K562 (cell line): ENCODE data around the gene CDK4. TPM values are rescaled to one million over a fixed set of nuclear protein-coding genes. Genes with fewer than 3 reads are reported as not detected.

Source experiments
- ATAC-seq: fragments of 200-7000 bp; cut with Tn5 transposase; 3 replicates; pipeline ENCODE4 v1.9.1; 2020; ENCODE audit warnings: moderate library complexity
- BruUV-seq: library from RNA; stranded (reverse); fragments of 400-500 nt; replicated peaks from 2 replicates; lab custom pipeline; 2021; lab: Mats Ljungman, UMichigan
- CTCF ChIA-PET: fragments of 300-600 bp; formaldehyde crosslinking; extraction: SDS; loops from one replicate; lab custom pipeline; 2021; ENCODE audit warnings: low intra/inter-chr PET ratio; lab: Yijun Ruan, JAX
- POLR2A ChIA-PET: fragments of 300-600, 350-650 bp; sonication (Branson Sonifier 250); formaldehyde crosslinking; extraction: SDS; loops from one replicate; lab custom pipeline; 2021; ENCODE audit warnings: antibody characterized with exemption, inconsistent platforms; lab: Yijun Ruan, JAX
- DNase-seq, 4 experiments: peaks; one replicate each; pipeline versions ENCODE4 v3.0.0 to v3.0.0-alpha.2; 2011 to 2018; ENCODE audit warnings: low spot score in 3 of 4, mixed read lengths in 3 of 4; ENCODE audit errors: extremely low read depth in 1 of 4
- FAIRE-seq: peaks from 2 replicates; lab custom pipeline; 2011; peaks lifted over from hg19 to GRCh38; lab: Jason Lieb, UNC
- H2AFZ ChIP-seq: 2 replicates; pipeline ENCODE4 v1.6.0; 2011; ENCODE audit warnings: low read depth, low read length, control low read depth, inconsistent platforms
- H3K27ac ChIP-seq: fragments of 200-600 bp; 3 replicates; pipeline ENCODE4 v1.8.0; 2011; ENCODE audit warnings: low read depth, mild to moderate bottlenecking, control low read depth, inconsistent platforms, low read length, moderate library complexity, mixed read lengths; ENCODE audit errors: extremely low read depth
- H3K27me3 ChIP-seq, 2 experiments: fragments of 300-600 bp in 1 of 2; 2 replicates in 1 of 2; 3 replicates in 1 of 2; pipeline versions ENCODE4 v1.6.0 to v1.8.0; 2011; ENCODE audit warnings: inconsistent platforms in 2 of 2, low read length in 2 of 2, mild to moderate bottlenecking in 1 of 2, mixed read lengths in 1 of 2, moderate library complexity in 1 of 2; ENCODE audit not compliant: control insufficient read depth in 2 of 2, insufficient read depth in 2 of 2
- H3K36me3 ChIP-seq: fragments of 300-600 bp; 3 replicates; pipeline ENCODE4 v1.8.0; 2011; ENCODE audit warnings: mild to moderate bottlenecking, low read length, inconsistent platforms; ENCODE audit not compliant: control insufficient read depth, insufficient read depth
- H3K4me1 ChIP-seq, 2 experiments: fragments of 200-600 bp in 1 of 2; replicated peaks in 1 of 2; 2 replicates in 1 of 2; 3 replicates in 1 of 2; pipeline versions ENCODE4 v1.5.1 to v1.8.0; 2011; ENCODE audit warnings: inconsistent platforms in 2 of 2, low read length in 2 of 2, mild to moderate bottlenecking in 1 of 2, mixed read lengths in 1 of 2, moderate library complexity in 1 of 2; ENCODE audit not compliant: control insufficient read depth in 2 of 2, insufficient read depth in 2 of 2
- H3K4me2 ChIP-seq: 2 replicates; pipeline ENCODE4 v1.6.1; 2011; ENCODE audit warnings: low read length, control low read depth, inconsistent platforms, mixed read lengths; ENCODE audit not compliant: insufficient read depth
- H3K4me3 ChIP-seq: fragments of 200-600 bp; sonication (generic), shearing (Covaris generic); 2 replicates; pipeline ENCODE4 v1.5.1; 2016; ENCODE audit warnings: control low read depth, inconsistent platforms
- H3K79me2 ChIP-seq: fragments of 200-600 bp; 3 replicates; pipeline ENCODE4 v1.8.0; 2011; ENCODE audit warnings: low read length, inconsistent platforms; ENCODE audit not compliant: control insufficient read depth, insufficient read depth
- H3K9ac ChIP-seq, 2 experiments: 2 replicates each; pipeline versions ENCODE4 v1.6.0 to v1.6.1; 2011; ENCODE audit warnings: low read depth in 2 of 2, low read length in 2 of 2, control low read depth in 1 of 2, inconsistent platforms in 1 of 2, mild to moderate bottlenecking in 1 of 2, mixed read lengths in 1 of 2; ENCODE audit not compliant: insufficient read depth in 1 of 2
- H3K9me1 ChIP-seq: one replicate; pipeline ENCODE4 v1.6.0; 2011; ENCODE audit warnings: inconsistent platforms, mild to moderate bottlenecking, low read length, moderate library complexity; ENCODE audit not compliant: control insufficient read depth, insufficient read depth
- H3K9me3 ChIP-seq: replicated peaks from 2 replicates; pipeline ENCODE4 v1.5.1; 2011; ENCODE audit warnings: low read depth, low read length, inconsistent platforms; ENCODE audit not compliant: control insufficient read depth, insufficient read depth
- H4K20me1 ChIP-seq: replicated peaks from 2 replicates; pipeline ENCODE4 v1.6.1; 2011; ENCODE audit warnings: low read length, inconsistent platforms, mixed read lengths; ENCODE audit not compliant: control insufficient read depth, insufficient read depth
- CBFB ChIP-seq: sonication (generic); formaldehyde crosslinking; IDR thresholded peaks from 2 replicates; pipeline ENCODE4 v1.4.0; 2020; ENCODE audit warnings: mild to moderate bottlenecking, missing genetic modification reagents
- ETV5 ChIP-seq: sonication (generic); formaldehyde crosslinking; IDR thresholded peaks from 2 replicates; pipeline ENCODE4 v1.4.0; 2020; ENCODE audit warnings: low read depth, mild to moderate bottlenecking, missing genetic modification reagents
- GTF2F1 ChIP-seq: IDR thresholded peaks from 2 replicates; pipeline ENCODE4 v1.6.1; 2011; ENCODE audit warnings: low read depth, low read length, improper control_type of control experiment
- HMG20B ChIP-seq: fragments of 250-450 bp; sonication (Bioruptor Pico); IDR thresholded peaks from 2 replicates; pipeline ENCODE4 v1.5.0; 2021; ENCODE audit warnings: mild to moderate bottlenecking
- PCBP2 ChIP-seq: fragments of 200-400 bp; formaldehyde crosslinking; IDR thresholded peaks from 2 replicates; pipeline ENCODE4 v1.6.1; 2018; ENCODE audit warnings: low read length, low read depth, mild to moderate bottlenecking, moderate library complexity; ENCODE audit not compliant: poor library complexity, severe bottlenecking
- ZNF24 ChIP-seq: fragments of 450-650 bp; IDR thresholded peaks from 2 replicates; pipeline ENCODE4 v1.6.1; 2016
- ZNF780A ChIP-seq: fragments of 250-450 bp; sonication (Bioruptor Pico); IDR thresholded peaks from 2 replicates; pipeline ENCODE4 v1.5.0; 2021; ENCODE audit warnings: mild to moderate bottlenecking
- ZNF79 ChIP-seq: fragments of 250-450 bp; sonication (Bioruptor Pico); IDR thresholded peaks from 2 replicates; pipeline ENCODE4 v1.4.0; 2020; ENCODE audit warnings: low read depth, mild to moderate bottlenecking, moderate library complexity
- WGBS: fragments of 100-300 bp; shearing (Covaris generic); methylation state at CpG from one replicate; pipeline ENCODE4 v1.1.6; 2016; ENCODE audit warnings: low coverage, mixed read lengths; ENCODE audit not compliant: insufficient coverage; ENCODE audit errors: missing lambda C conversion rate; 5-methylcytosine and 5-hydroxymethylcytosine counted together
- in situ Hi-C: fragments of 300-500 bp; cut with MboI; formaldehyde crosslinking; loops from 4 replicates; pipeline ENCODE4 v1.15.0; 2018; ENCODE audit warnings: inconsistent platforms, mixed read lengths
- intact Hi-C: fragments of 100-400 bp; cut with micrococcal nuclease; formaldehyde crosslinking; loops from 2 replicates; pipeline ENCODE4 v1.14.2; 2022
- polyA plus RNA-seq, 8 experiments: library from polyadenylated mRNA; depleted of rRNA in 4 of 8; stranded (reverse) in 5 of 8; unstranded in 3 of 8; fragments of >200 nt; fragmentation: Nextera tagmentation in 2 of 8; fragmentation: Illumina TruSeq in 1 of 8; extraction: Ambion mirVana in 2 of 8; extraction: Trizol in 1 of 8; gene quantifications; 2 replicates each; pipeline versions ENCODE4 v1.2.1 to v1.2.3, GENCODE V29; 2011 to 2014; ENCODE audit warnings: inconsistent platforms in 1 of 8, missing spikeins in 1 of 8
- total RNA-seq, 7 experiments: library from RNA; depleted of rRNA in 6 of 7; stranded (reverse); fragments of >200 nt in 6 of 7; fragmentation: Illumina TruSeq in 2 of 7; extraction: Trizol in 2 of 7; gene quantifications; 2 replicates each; pipeline versions ENCODE4 v1.2.1 to v1.2.3, GENCODE V29; 2011 to 2021; ENCODE audit warnings: low replicate concordance in 1 of 7
- TF ChIP-seq, protein P1 (sequence below): fragments of 250-450 bp; sonication (Bioruptor Pico); IDR thresholded peaks from 2 replicates; pipeline ENCODE4 v1.8.0; 2022; ENCODE audit warnings: inconsistent platforms

The CDK4 gene
- total and polyA plus RNA-seq, 9 of the 15 experiments (the other 6 are each of a cell fraction or from before 2014, with no cell fraction given): 37.8 to 436 (median 238) TPM

DNA sequence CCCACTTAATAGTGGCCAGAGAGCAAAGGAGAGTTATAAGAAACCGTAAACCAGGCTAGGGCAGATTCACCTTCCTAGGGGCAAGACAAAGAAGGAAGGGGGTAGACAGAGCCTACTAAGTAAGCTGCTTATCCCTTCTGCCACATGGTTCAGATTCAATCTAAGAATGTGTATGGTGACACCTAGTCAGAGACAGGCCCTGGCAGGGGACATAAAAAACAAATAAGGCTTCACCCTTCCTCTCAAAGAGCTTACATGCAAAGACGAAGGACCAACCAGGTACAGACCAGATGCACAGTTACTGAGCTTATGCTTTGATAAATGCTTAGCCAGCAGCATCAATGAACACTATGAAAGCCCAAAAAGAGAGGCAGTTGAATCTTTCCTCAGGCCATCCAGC lies 10.4 kb upstream of the CDK4 start:
- H3K27ac ChIP-seq: no peak overlapping the region
- intact Hi-C loops (no loop called here), in situ Hi-C loops (no loop called here)
- H4K20me1 ChIP-seq: no peaks in the 10 kb centered on the region
- H3K9ac ChIP-seq: no peak overlapping the region
- H3K4me3 ChIP-seq: no peak overlapping the region
- BruUV-seq: no TSS peak
- no peak for ATAC-seq
- no peak overlapping the region for H3K4me2 ChIP-seq
- peaks cover 7 to 32% of the 10 kb centered on the region in 2 experiments for H3K4me1 ChIP-seq
- CTCF ChIA-PET: no interaction called here
- TF ChIP-seq ZNF24 (no peak), ETV5 (CRISPR knock-in tag) (no peak), ZNF79 (CRISPR knock-in tag) (no peak), ZNF780A (CRISPR knock-in tag) (no peak), PCBP2 (no peak), GTF2F1 (no peak), CBFB (CRISPR knock-in tag) (no peak), HMG20B (no peak)
- TF ChIP-seq, protein P1, sequence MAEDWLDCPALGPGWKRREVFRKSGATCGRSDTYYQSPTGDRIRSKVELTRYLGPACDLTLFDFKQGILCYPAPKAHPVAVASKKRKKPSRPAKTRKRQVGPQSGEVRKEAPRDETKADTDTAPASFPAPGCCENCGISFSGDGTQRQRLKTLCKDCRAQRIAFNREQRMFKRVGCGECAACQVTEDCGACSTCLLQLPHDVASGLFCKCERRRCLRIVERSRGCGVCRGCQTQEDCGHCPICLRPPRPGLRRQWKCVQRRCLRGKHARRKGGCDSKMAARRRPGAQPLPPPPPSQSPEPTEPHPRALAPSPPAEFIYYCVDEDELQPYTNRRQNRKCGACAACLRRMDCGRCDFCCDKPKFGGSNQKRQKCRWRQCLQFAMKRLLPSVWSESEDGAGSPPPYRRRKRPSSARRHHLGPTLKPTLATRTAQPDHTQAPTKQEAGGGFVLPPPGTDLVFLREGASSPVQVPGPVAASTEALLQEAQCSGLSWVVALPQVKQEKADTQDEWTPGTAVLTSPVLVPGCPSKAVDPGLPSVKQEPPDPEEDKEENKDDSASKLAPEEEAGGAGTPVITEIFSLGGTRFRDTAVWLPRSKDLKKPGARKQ (CRISPR knock-in tag): no peak
- H3K9me1 ChIP-seq: no peaks in the 10 kb centered on the region
- no peak for FAIRE-seq
- POLR2A ChIA-PET: interaction anchor here (0.7 kb wide), 1 partner anchor 17 kb away, joined by 3 read pairs; no protein-coding TSS in a partner anchor
- H3K27me3 ChIP-seq: no peaks in the 10 kb centered on the region
- H3K36me3 ChIP-seq: peaks cover 14% of the 10 kb centered on the region; the same call in 2 of the 3 replicates
- no peaks in the 10 kb centered on the region for H3K9me3 ChIP-seq
- DNase-seq: no peak
- H2AFZ ChIP-seq: no peak overlapping the region
- WGBS: 56% methylated on average over 2 of the region's 2 CpGs
- no peaks in the 10 kb centered on the region for H3K79me2 ChIP-seq
